SU-DHL-6 (cell line): ENCODE results near the gene SEMG1.

ENCODE experiments used
- CTCF ChIP-seq: fragments of 200-600 bp; sonication (generic); IDR thresholded peaks from one replicate; pipeline ENCODE4 v1.5.1; 2017; ENCODE audit warnings: antibody characterized with exemption, mild to moderate bottlenecking, low read length, moderate library complexity; ENCODE audit not compliant: insufficient read depth, poor library complexity, severe bottlenecking
- EZH2phosphoT487 ChIP-seq: fragments of 200-600 bp; sonication (generic), shearing (Covaris generic); conservative IDR thresholded peaks from 2 replicates; pipeline ENCODE4 v1.6.1; 2018; ENCODE audit warnings: mild to moderate bottlenecking, antibody characterized with exemption, low read length, moderate library complexity, mixed read lengths

- TF ChIP-seq CTCF: no peak
- TF ChIP-seq EZH2phosphoT487: no peak
Measured at GRCh38 chr20:45181639-45182038, 25.2 kb upstream of the SEMG1 start.
